GM23338 (cell line): ENCODE data around the gene PNP. TPM values are rescaled to one million over a fixed set of nuclear protein-coding genes. Genes with fewer than 3 reads are reported as not detected.
A peak's percentile ranks its signal among the peaks of the same experiment; 100 is the strongest.

Experiments used
- ATAC-seq: fragments of 200-7000 bp; cut with Tn5 transposase; 3 replicates; pipeline ENCODE4 v1.9.1; 2020
- DNase-seq: peaks from one replicate; pipeline ENCODE4 v3.0.0-alpha.2; 2015; ENCODE audit warnings: low spot score
- H2AFZ ChIP-seq: fragments of 200-600 bp; sonication (generic); 2 replicates; pipeline ENCODE4 v1.8.0; 2016; ENCODE audit warnings: antibody characterized with exemption, mild to moderate bottlenecking, moderate library complexity
- H3F3A ChIP-seq: fragments of 200-600 bp; sonication (generic); replicated peaks from 2 replicates; pipeline ENCODE4 v1.8.0; 2017; ENCODE audit warnings: antibody characterized with exemption, mixed run types, low read depth
- H3K27ac ChIP-seq: fragments of 200-600 bp; sonication (generic); 2 replicates; pipeline ENCODE4 v1.6.1; 2016; ENCODE audit warnings: low read depth
- H3K27me3 ChIP-seq: fragments of 200-600 bp; sonication (generic); 2 replicates; pipeline ENCODE4 v1.8.0; 2016; ENCODE audit warnings: mild to moderate bottlenecking, mixed run types, moderate library complexity; ENCODE audit not compliant: insufficient read depth
- H3K36me3 ChIP-seq: fragments of 200-600 bp; sonication (generic); 2 replicates; pipeline ENCODE4 v1.8.0; 2016; ENCODE audit warnings: mild to moderate bottlenecking; ENCODE audit not compliant: insufficient read depth
- H3K4me1 ChIP-seq: fragments of 200-600 bp; sonication (generic); 2 replicates; pipeline ENCODE4 v1.8.0; 2016; ENCODE audit warnings: mild to moderate bottlenecking, moderate library complexity; ENCODE audit not compliant: insufficient read depth
- H3K4me2 ChIP-seq: fragments of 200-600 bp; sonication (generic); 2 replicates; pipeline ENCODE4 v1.7.1; 2017; ENCODE audit warnings: mixed run types
- H3K4me3 ChIP-seq: fragments of 200-600 bp; sonication (generic); 2 replicates; pipeline ENCODE4 v1.6.1; 2016; ENCODE audit warnings: mixed run types
- H3K79me2 ChIP-seq: fragments of 200-600 bp; sonication (generic); replicated peaks from 2 replicates; pipeline ENCODE4 v1.8.0; 2017; ENCODE audit warnings: mild to moderate bottlenecking; ENCODE audit not compliant: insufficient read depth
- H3K9me2 ChIP-seq: fragments of 200-600 bp; sonication (generic); 2 replicates; pipeline ENCODE4 v1.8.0; 2017; ENCODE audit not compliant: insufficient read depth
- H4K20me1 ChIP-seq: fragments of 200-600 bp; sonication (generic); replicated peaks from 2 replicates; pipeline ENCODE4 v1.8.0; 2017; ENCODE audit warnings: mild to moderate bottlenecking; ENCODE audit not compliant: insufficient read depth
- H3K27ac Mint-ChIP-seq: 2 replicates; pipeline ENCODE4 v1.8.0; 2020; ENCODE audit warnings: inconsistent platforms, mild to moderate bottlenecking, moderate library complexity, mixed read lengths
- H3K27me3 Mint-ChIP-seq: 3 replicates; pipeline ENCODE4 v1.8.0; 2022; ENCODE audit warnings: low read depth, mild to moderate bottlenecking, moderate library complexity, mixed read lengths, inconsistent platforms; ENCODE audit not compliant: insufficient read depth, poor library complexity
- H3K36me3 Mint-ChIP-seq: 3 replicates; pipeline ENCODE4 v1.8.0; 2021; ENCODE audit warnings: low read depth, mild to moderate bottlenecking, inconsistent platforms, moderate library complexity, mixed read lengths
- H3K4me1 Mint-ChIP-seq: 3 replicates; pipeline ENCODE4 v1.8.0; 2020; ENCODE audit warnings: mild to moderate bottlenecking, inconsistent platforms, mixed read lengths
- H3K4me3 Mint-ChIP-seq: 3 replicates; pipeline ENCODE4 v1.8.0; 2021; ENCODE audit warnings: moderate library complexity, mild to moderate bottlenecking, inconsistent platforms, mixed read lengths
- H3K9me3 Mint-ChIP-seq: 3 replicates; pipeline ENCODE4 v1.8.0; 2020; ENCODE audit warnings: moderate library complexity, mild to moderate bottlenecking, inconsistent platforms, mixed read lengths
- CREB1 ChIP-seq: fragments of 250-450 bp; sonication (Bioruptor Pico); IDR thresholded peaks from 2 replicates; pipeline ENCODE4 v1.5.0; 2020; ENCODE audit warnings: low read depth, mild to moderate bottlenecking, moderate library complexity
- ETS1 ChIP-seq: IDR thresholded peaks from 2 replicates; pipeline ENCODE4 v1.6.1; 2016; ENCODE audit warnings: antibody characterized with exemption
- EZH2 ChIP-seq: fragments of 200-600 bp; sonication (generic); IDR thresholded peaks from one replicate; pipeline ENCODE4 v1.8.0; 2017; ENCODE audit warnings: antibody characterized with exemption, mild to moderate bottlenecking, low read depth; ENCODE audit not compliant: unreplicated experiment
- EZH2phosphoT487 ChIP-seq: fragments of 200-600 bp; sonication (generic); IDR thresholded peaks from one replicate; pipeline ENCODE4 v1.8.1; 2018; ENCODE audit warnings: antibody characterized with exemption; ENCODE audit not compliant: unreplicated experiment
- JUNB ChIP-seq: IDR thresholded peaks from one replicate; pipeline ENCODE4 v1.6.1; 2016; ENCODE audit warnings: antibody characterized with exemption; ENCODE audit not compliant: unreplicated experiment
- NANOG ChIP-seq: IDR thresholded peaks from 2 replicates; pipeline ENCODE4 v1.6.1; 2016; ENCODE audit warnings: antibody characterized with exemption, borderline replicate concordance
- POLR2AphosphoS5 ChIP-seq: IDR thresholded peaks from 2 replicates; pipeline ENCODE4 v1.6.1; 2016; ENCODE audit warnings: antibody characterized with exemption, low read depth
- REST ChIP-seq: IDR thresholded peaks from one replicate; pipeline ENCODE4 v1.6.1; 2018; ENCODE audit warnings: antibody characterized with exemption; ENCODE audit not compliant: unreplicated experiment
- STAT1 ChIP-seq: IDR thresholded peaks from one replicate; pipeline ENCODE4 v1.6.1; 2016; ENCODE audit warnings: antibody characterized with exemption; ENCODE audit not compliant: unreplicated experiment
- ZNF114 ChIP-seq: fragments of 250-450 bp; sonication (Bioruptor Pico); IDR thresholded peaks from 2 replicates; pipeline ENCODE4 v1.5.0; 2020; ENCODE audit warnings: mild to moderate bottlenecking, moderate library complexity
- ZNF331 ChIP-seq: fragments of 250-450 bp; sonication (Bioruptor Pico); IDR thresholded peaks from 2 replicates; pipeline ENCODE4 v1.5.0; 2020; ENCODE audit warnings: low read depth, mild to moderate bottlenecking, moderate library complexity
- polyA plus RNA-seq: library from polyadenylated mRNA; unstranded; fragments of >200 nt; fragmentation: Nextera tagmentation; extraction: Ambion mirVana; gene quantifications from 2 replicates; pipeline ENCODE4 v1.2.1, GENCODE V29; 2016
- total RNA-seq: library from RNA; depleted of rRNA; stranded (reverse); fragments of >200 nt; shearing (Covaris generic); gene quantifications from 2 replicates; pipeline ENCODE4 v1.2.3, GENCODE V29; 2014
- TF ChIP-seq, protein P1 (sequence below): fragments of 250-450 bp; sonication (Bioruptor Pico); IDR thresholded peaks from 2 replicates; pipeline ENCODE4 v1.5.0; 2020; ENCODE audit warnings: mild to moderate bottlenecking, moderate library complexity
- TF ChIP-seq, protein P2 (sequence below), 2 experiments: fragments of 200-600 bp in 1 of 2; sonication (generic) in 1 of 2; conservative IDR thresholded peaks; 2 replicates each; pipeline versions ENCODE4 v1.5.1 to v1.6.1; 2016 to 2017; ENCODE audit warnings: antibody characterized with exemption in 2 of 2, low read depth in 2 of 2, mild to moderate bottlenecking in 2 of 2, moderate library complexity in 1 of 2

PNP gene
- total and polyA plus RNA-seq, 2 experiments from 2014 or later: 60.7 to 102 TPM

- TF ChIP-seq, protein P1, sequence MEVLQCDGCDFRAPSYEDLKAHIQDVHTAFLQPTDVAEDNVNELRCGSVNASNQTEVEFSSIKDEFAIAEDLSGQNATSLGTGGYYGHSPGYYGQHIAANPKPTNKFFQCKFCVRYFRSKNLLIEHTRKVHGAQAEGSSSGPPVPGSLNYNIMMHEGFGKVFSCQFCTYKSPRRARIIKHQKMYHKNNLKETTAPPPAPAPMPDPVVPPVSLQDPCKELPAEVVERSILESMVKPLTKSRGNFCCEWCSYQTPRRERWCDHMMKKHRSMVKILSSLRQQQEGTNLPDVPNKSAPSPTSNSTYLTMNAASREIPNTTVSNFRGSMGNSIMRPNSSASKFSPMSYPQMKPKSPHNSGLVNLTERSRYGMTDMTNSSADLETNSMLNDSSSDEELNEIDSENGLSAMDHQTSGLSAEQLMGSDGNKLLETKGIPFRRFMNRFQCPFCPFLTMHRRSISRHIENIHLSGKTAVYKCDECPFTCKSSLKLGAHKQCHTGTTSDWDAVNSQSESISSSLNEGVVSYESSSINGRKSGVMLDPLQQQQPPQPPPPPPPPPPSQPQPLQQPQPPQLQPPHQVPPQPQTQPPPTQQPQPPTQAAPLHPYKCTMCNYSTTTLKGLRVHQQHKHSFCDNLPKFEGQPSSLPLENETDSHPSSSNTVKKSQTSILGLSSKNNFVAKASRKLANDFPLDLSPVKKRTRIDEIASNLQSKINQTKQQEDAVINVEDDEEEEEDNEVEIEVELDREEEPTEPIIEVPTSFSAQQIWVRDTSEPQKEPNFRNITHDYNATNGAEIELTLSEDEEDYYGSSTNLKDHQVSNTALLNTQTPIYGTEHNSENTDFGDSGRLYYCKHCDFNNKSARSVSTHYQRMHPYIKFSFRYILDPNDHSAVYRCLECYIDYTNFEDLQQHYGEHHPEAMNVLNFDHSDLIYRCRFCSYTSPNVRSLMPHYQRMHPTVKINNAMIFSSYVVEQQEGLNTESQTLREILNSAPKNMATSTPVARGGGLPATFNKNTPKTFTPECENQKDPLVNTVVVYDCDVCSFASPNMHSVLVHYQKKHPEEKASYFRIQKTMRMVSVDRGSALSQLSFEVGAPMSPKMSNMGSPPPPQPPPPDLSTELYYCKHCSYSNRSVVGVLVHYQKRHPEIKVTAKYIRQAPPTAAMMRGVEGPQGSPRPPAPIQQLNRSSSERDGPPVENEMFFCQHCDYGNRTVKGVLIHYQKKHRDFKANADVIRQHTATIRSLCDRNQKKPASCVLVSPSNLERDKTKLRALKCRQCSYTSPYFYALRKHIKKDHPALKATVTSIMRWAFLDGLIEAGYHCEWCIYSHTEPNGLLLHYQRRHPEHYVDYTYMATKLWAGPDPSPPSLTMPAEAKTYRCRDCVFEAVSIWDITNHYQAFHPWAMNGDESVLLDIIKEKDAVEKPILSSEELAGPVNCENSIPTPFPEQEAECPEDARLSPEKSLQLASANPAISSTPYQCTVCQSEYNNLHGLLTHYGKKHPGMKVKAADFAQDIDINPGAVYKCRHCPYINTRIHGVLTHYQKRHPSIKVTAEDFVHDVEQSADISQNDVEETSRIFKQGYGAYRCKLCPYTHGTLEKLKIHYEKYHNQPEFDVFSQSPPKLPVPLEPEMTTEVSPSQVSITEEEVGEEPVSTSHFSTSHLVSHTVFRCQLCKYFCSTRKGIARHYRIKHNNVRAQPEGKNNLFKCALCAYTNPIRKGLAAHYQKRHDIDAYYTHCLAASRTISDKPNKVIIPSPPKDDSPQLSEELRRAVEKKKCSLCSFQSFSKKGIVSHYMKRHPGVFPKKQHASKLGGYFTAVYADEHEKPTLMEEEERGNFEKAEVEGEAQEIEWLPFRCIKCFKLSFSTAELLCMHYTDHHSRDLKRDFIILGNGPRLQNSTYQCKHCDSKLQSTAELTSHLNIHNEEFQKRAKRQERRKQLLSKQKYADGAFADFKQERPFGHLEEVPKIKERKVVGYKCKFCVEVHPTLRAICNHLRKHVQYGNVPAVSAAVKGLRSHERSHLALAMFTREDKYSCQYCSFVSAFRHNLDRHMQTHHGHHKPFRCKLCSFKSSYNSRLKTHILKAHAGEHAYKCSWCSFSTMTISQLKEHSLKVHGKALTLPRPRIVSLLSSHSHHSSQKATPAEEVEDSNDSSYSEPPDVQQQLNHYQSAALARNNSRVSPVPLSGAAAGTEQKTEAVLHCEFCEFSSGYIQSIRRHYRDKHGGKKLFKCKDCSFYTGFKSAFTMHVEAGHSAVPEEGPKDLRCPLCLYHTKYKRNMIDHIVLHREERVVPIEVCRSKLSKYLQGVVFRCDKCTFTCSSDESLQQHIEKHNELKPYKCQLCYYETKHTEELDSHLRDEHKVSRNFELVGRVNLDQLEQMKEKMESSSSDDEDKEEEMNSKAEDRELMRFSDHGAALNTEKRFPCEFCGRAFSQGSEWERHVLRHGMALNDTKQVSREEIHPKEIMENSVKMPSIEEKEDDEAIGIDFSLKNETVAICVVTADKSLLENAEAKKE (CRISPR knock-in tag): no peak
- no peak for TF ChIP-seq REST
- no peak for TF ChIP-seq STAT1
- TF ChIP-seq EZH2phosphoT487: no peak
- no peak for TF ChIP-seq ZNF331 (CRISPR knock-in tag)
- no peak for TF ChIP-seq ZNF114 (CRISPR knock-in tag)
- no peak for TF ChIP-seq CREB1 (CRISPR knock-in tag)
- no peak for TF ChIP-seq NANOG
- TF ChIP-seq, protein P2, sequence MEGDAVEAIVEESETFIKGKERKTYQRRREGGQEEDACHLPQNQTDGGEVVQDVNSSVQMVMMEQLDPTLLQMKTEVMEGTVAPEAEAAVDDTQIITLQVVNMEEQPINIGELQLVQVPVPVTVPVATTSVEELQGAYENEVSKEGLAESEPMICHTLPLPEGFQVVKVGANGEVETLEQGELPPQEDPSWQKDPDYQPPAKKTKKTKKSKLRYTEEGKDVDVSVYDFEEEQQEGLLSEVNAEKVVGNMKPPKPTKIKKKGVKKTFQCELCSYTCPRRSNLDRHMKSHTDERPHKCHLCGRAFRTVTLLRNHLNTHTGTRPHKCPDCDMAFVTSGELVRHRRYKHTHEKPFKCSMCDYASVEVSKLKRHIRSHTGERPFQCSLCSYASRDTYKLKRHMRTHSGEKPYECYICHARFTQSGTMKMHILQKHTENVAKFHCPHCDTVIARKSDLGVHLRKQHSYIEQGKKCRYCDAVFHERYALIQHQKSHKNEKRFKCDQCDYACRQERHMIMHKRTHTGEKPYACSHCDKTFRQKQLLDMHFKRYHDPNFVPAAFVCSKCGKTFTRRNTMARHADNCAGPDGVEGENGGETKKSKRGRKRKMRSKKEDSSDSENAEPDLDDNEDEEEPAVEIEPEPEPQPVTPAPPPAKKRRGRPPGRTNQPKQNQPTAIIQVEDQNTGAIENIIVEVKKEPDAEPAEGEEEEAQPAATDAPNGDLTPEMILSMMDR (conservative IDR thresholded peaks at IDR 0.05; ENCODE audit: low read depth in 2 of 2): no peak
- TF ChIP-seq ETS1: no peak
- no peak for TF ChIP-seq JUNB
- no peak for TF ChIP-seq POLR2AphosphoS5
- TF ChIP-seq EZH2: no peak
- H4K20me1 ChIP-seq: no peaks in the 10 kb centered on the region
- H3K9me2 ChIP-seq: no peaks in the 10 kb centered on the region; the same call in 1 of the 2 replicates
- H3K4me1 ChIP-seq: peaks cover 11% of the 10 kb centered on the region
- H3K4me3 ChIP-seq: no peak overlapping the region
- H3K27me3 Mint-ChIP-seq: no peaks in the 10 kb centered on the region
- peaks cover 10% of the 10 kb centered on the region for H3K36me3 Mint-ChIP-seq
- no peaks in the 10 kb centered on the region for H3K27me3 ChIP-seq
- peaks cover 12% of the 10 kb centered on the region for H3K4me1 Mint-ChIP-seq
- peaks cover 15% of the 10 kb centered on the region for H3K9me3 Mint-ChIP-seq
- no peak overlapping the region for H3K4me3 Mint-ChIP-seq
- no peaks in the 10 kb centered on the region for H3F3A ChIP-seq
- H3K4me2 ChIP-seq: no peak overlapping the region
- no peak overlapping the region for H3K27ac Mint-ChIP-seq
- H3K79me2 ChIP-seq: no peaks in the 10 kb centered on the region
- no peak for ATAC-seq
- no peak overlapping the region for H3K27ac ChIP-seq
- H2AFZ ChIP-seq: peak overlapping the region; percentile 94
- no peak for DNase-seq
- H3K36me3 ChIP-seq: no peaks in the 10 kb centered on the region
Observed at GRCh38 chr14:20503898-20504297, 34.7 kb downstream of the PNP start.
